Right lobe of liver (tissue), 4 donors: ENCODE results near the gene C10orf67.

Source experiments
- CTCF ChIP-seq, 4 donors: fragments of 200-600 bp in 3 of 4; fragments of 450-650 bp in 1 of 4; IDR thresholded peaks; one replicate each; pipeline versions ENCODE4 v1.5.1 to v1.8.0; 2016 to 2022; ENCODE audit warnings: antibody characterized with exemption in 4 of 4, mild to moderate bottlenecking in 2 of 4
- POLR2A ChIP-seq: fragments of 450-650 bp; IDR thresholded peaks from one replicate; pipeline ENCODE4 v1.6.1; 2017; ENCODE audit warnings: antibody characterized with exemption, mild to moderate bottlenecking
- donor health status: DM: no; HTN: no; CAD: no.
- donor health status: DM: no; HTN: no; CAD: no.
- donor health status: DM: no; HTN: yes; CAD: no.

- TF ChIP-seq CTCF (IDR thresholded peaks at IDR 0.05) (no peak), POLR2A (no peak)
Measured at GRCh38 chr10:23186178-23186577, 158.4 kb downstream of the C10orf67 start.
